Tibial nerve (tissue), 4 donors: ENCODE measurements around the gene OR8D4.

Experiments
- CTCF ChIP-seq, 5 experiments: fragments of 200-600 bp in 3 of 5; fragments of 450-650 bp in 2 of 5; sonication (generic) in 3 of 5; IDR thresholded peaks; one replicate each; pipeline ENCODE4 v1.5.1; 2016 to 2019; ENCODE audit warnings: antibody characterized with exemption in 5 of 5, mild to moderate bottlenecking in 3 of 5, moderate library complexity in 2 of 5
- EP300 ChIP-seq, 2 donors: sonication (generic); formaldehyde crosslinking; IDR thresholded peaks; one replicate each; pipeline ENCODE4 v1.6.1; 2017; ENCODE audit warnings: antibody characterized with exemption in 2 of 2, mild to moderate bottlenecking in 1 of 2
- POLR2A ChIP-seq, 2 donors: fragments of 450-650 bp; IDR thresholded peaks; one replicate each; pipeline ENCODE4 v1.6.1; 2017; ENCODE audit warnings: antibody characterized with exemption in 2 of 2, mild to moderate bottlenecking in 2 of 2, moderate library complexity in 2 of 2

- TF ChIP-seq CTCF (IDR thresholded peaks at IDR 0.05): no peak
- no peak for TF ChIP-seq EP300 (IDR thresholded peaks at IDR 0.05)
- TF ChIP-seq POLR2A (IDR thresholded peaks at IDR 0.05): no peak
These were observed 54.8 kb downstream of the OR8D4 start for GRCh38 chr11:123956752-123957151.
